Keratinocyte (primary cell): ENCODE measurements around the gene ZFYVE28.

ENCODE experiments used
- EZH2 ChIP-seq: IDR thresholded peaks from one replicate; pipeline ENCODE4 v1.6.1; 2012; ENCODE audit warnings: inconsistent platforms, mild to moderate bottlenecking, low read length, moderate library complexity
- TF ChIP-seq, protein P1 (sequence below), 3 experiments: IDR thresholded peaks in 1 of 3; conservative IDR thresholded peaks in 1 of 3; optimal IDR thresholded peaks in 1 of 3; 2 replicates in 2 of 3; 3 replicates in 1 of 3; pipeline versions ENCODE3 to v1.5.1; 2011; ENCODE audit warnings: low read length in 3 of 3, mild to moderate bottlenecking in 3 of 3, moderate library complexity in 2 of 3, control low read depth in 1 of 3, inconsistent platforms in 1 of 3; ENCODE audit not compliant: insufficient read depth in 2 of 3; ENCODE audit errors: extremely low read depth in 1 of 3

DNA sequence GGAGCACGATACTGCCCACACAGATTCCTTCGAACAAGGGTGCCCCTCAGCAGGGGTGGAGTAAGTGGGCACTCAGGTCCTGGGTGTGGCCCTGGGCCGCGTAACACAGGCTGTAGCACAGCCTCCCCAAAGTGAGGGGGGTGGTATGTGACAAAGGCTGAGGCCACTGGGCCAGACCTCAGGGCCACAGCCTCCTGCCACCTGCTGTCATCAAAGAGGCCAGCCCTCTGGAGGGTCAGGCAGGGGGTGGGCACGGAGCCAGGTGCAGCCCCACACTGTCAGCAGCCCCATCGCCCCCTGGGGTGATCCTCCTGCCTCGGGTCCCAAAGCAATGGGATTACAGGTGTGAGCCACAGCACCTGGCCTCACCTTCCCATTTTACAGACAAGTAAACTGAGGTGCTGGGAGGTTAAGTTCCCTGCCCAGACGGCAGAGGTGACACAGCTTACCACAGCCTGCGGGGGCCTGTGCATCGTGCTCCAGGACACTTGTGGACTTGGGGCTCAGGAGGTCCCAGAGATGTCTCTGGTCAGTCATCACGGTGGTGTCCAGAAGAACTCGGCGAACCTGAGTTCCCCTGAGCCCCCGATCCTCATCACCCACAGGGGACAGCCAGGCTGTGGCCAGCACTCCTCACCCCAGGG, 129.0 kb downstream of the ZFYVE28 start:
- TF ChIP-seq EZH2 = no peak
- TF ChIP-seq, protein P1, sequence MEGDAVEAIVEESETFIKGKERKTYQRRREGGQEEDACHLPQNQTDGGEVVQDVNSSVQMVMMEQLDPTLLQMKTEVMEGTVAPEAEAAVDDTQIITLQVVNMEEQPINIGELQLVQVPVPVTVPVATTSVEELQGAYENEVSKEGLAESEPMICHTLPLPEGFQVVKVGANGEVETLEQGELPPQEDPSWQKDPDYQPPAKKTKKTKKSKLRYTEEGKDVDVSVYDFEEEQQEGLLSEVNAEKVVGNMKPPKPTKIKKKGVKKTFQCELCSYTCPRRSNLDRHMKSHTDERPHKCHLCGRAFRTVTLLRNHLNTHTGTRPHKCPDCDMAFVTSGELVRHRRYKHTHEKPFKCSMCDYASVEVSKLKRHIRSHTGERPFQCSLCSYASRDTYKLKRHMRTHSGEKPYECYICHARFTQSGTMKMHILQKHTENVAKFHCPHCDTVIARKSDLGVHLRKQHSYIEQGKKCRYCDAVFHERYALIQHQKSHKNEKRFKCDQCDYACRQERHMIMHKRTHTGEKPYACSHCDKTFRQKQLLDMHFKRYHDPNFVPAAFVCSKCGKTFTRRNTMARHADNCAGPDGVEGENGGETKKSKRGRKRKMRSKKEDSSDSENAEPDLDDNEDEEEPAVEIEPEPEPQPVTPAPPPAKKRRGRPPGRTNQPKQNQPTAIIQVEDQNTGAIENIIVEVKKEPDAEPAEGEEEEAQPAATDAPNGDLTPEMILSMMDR (optimal IDR thresholded peaks at IDR 0.05 in 1 of 3, IDR thresholded peaks at IDR 0.05 in 1 of 3, conservative IDR thresholded peaks at IDR 0.05 in 1 of 3; ENCODE audit: extremely low read depth in 1 of 3, insufficient read depth in 2 of 3, low read length in 3 of 3) = no peak
